ENCODE results near the gene SPATA12.

DNA sequence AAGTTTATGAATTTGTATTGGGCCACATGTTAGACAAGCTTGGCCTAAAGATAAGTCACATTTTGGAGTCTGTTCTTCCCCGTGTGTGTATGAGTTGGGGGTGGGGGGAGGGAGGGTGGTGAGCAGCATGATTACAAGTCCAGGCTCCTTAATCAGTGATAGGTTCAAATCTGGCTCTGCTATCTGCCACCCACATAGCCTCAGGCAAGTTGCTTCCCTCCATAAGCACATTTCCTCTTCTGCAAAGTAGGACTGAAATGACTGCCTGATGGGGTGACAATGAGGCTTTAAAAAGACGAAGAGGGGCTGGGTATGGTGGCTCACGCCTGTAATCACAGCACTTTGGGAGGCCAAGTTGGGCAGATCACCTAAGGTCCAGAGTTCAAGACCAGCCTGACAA lies 1.1 kb upstream of the SPATA12 start:
- TF ChIP-seq EZH2 (IDR thresholded peaks at IDR 0.05), result no peak
- no peak for TF ChIP-seq POLR2AphosphoS5 (IDR thresholded peaks at IDR 0.05; ENCODE audit: borderline replicate concordance, low read depth, low read length)
- no peak for TF ChIP-seq FOXP2 (optimal IDR thresholded peaks at IDR 0.05; ENCODE audit: control extremely low read depth, extremely low read length, insufficient read depth)
